Sigmoid colon (tissue), 4 donors: Measurements from ENCODE around the gene SCTR.

Experiments
- EP300 ChIP-seq, 4 donors: sonication (generic); formaldehyde crosslinking; IDR thresholded peaks; one replicate each; pipeline ENCODE4 v1.6.1; 2017; ENCODE audit warnings: antibody characterized with exemption in 4 of 4
- POLR2A ChIP-seq, 2 donors: fragments of 450-650 bp; IDR thresholded peaks; one replicate each; pipeline ENCODE4 v1.6.1; 2016; ENCODE audit warnings: antibody characterized with exemption in 2 of 2, mild to moderate bottlenecking in 2 of 2, moderate library complexity in 2 of 2
- TF ChIP-seq, protein P1 (sequence below), 4 experiments: fragments of 450-650 bp in 3 of 4; fragments of 200-600 bp in 1 of 4; IDR thresholded peaks; one replicate each; pipeline ENCODE4 v1.5.1; 2016 to 2019; ENCODE audit warnings: antibody characterized with exemption in 4 of 4, mild to moderate bottlenecking in 3 of 4, moderate library complexity in 2 of 4

DNA sequence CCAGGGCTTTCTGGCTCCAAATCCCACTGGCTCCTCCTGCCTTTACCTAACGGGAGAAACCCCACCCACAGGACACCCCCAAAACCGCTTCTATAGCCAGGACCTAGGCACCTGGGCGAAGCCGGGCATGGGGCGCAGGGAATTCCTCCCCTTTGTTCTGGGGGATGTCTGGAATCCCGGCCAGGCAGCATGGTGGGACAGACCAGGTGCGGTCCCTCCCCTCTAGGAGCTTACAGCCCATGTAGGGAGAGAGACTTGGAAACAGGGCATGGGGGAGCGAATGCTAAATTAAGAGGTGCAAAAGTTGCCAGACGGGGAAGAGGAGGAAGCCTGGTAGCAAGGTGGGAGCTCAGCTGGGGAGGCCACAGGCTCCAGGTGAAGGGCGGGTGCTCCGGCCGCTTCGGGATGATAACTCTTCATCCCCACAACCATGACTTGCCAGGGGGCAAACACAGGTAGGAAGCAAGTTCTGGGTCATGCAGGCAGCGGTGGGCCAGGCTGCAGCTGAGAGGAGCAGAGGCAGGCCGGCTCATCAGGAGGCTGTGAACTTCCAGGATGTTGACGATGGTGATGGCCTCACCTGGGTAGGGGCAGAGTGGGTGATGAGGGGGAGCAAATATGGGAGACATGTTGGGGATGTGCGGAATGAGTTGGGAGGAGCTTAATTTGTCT is 91.3 kb downstream of the SCTR start:
- TF ChIP-seq, protein P1, sequence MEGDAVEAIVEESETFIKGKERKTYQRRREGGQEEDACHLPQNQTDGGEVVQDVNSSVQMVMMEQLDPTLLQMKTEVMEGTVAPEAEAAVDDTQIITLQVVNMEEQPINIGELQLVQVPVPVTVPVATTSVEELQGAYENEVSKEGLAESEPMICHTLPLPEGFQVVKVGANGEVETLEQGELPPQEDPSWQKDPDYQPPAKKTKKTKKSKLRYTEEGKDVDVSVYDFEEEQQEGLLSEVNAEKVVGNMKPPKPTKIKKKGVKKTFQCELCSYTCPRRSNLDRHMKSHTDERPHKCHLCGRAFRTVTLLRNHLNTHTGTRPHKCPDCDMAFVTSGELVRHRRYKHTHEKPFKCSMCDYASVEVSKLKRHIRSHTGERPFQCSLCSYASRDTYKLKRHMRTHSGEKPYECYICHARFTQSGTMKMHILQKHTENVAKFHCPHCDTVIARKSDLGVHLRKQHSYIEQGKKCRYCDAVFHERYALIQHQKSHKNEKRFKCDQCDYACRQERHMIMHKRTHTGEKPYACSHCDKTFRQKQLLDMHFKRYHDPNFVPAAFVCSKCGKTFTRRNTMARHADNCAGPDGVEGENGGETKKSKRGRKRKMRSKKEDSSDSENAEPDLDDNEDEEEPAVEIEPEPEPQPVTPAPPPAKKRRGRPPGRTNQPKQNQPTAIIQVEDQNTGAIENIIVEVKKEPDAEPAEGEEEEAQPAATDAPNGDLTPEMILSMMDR (IDR thresholded peaks at IDR 0.05), result no peak
- no peak for TF ChIP-seq EP300 (IDR thresholded peaks at IDR 0.05)
- no peak for TF ChIP-seq POLR2A (IDR thresholded peaks at IDR 0.05)
